ENCODE results near the gene ITGB6. TPM values are rescaled to one million over a fixed set of nuclear protein-coding genes. Genes with fewer than 3 reads are reported as not detected.

Gene ITGB6
- total and polyA plus RNA-seq, 10 of the 15 experiments (the other 5 are each of a cell fraction or from before 2014, with no cell fraction given): 0.04 TPM; not detected in 9

DNA sequence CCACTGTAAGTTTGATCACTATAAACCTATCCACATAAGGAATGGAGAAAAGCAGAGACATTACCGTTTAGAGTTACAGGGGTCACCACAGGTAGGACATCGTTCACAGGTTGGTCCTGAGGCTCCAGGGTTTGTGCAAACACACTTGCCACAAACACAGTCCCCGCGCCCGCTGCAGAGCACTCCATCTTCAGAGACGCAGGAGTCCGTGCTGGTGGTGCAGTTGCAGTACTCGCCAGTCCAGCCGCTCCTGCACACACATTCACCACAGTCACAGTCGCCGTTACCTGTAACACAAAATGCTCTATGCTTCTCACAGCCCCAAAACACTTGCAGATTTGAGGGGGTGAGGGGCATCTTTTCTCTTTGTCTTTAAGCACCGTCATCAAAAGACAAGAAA lies 73.8 kb downstream of the ITGB6 start (continued):
- TF ChIP-seq, protein P1, sequence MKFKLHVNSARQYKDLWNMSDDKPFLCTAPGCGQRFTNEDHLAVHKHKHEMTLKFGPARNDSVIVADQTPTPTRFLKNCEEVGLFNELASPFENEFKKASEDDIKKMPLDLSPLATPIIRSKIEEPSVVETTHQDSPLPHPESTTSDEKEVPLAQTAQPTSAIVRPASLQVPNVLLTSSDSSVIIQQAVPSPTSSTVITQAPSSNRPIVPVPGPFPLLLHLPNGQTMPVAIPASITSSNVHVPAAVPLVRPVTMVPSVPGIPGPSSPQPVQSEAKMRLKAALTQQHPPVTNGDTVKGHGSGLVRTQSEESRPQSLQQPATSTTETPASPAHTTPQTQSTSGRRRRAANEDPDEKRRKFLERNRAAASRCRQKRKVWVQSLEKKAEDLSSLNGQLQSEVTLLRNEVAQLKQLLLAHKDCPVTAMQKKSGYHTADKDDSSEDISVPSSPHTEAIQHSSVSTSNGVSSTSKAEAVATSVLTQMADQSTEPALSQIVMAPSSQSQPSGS (IDR thresholded peaks at IDR 0.05; ENCODE audit: low read length): no peak
- TF ChIP-seq IRF5 (IDR thresholded peaks at IDR 0.05; ENCODE audit: borderline replicate concordance) (no peak), KAT2A (conservative IDR thresholded peaks at IDR 0.05; ENCODE audit: control insufficient read depth, low read depth, low read length) (no peak), ASH2L (IDR thresholded peaks at IDR 0.05; ENCODE audit: borderline replicate concordance, low read depth) (no peak), ZNF274 (IDR thresholded peaks at IDR 0.05; ENCODE audit: insufficient read depth, insufficient read length) (no peak)
- TF ChIP-seq, protein P2, sequence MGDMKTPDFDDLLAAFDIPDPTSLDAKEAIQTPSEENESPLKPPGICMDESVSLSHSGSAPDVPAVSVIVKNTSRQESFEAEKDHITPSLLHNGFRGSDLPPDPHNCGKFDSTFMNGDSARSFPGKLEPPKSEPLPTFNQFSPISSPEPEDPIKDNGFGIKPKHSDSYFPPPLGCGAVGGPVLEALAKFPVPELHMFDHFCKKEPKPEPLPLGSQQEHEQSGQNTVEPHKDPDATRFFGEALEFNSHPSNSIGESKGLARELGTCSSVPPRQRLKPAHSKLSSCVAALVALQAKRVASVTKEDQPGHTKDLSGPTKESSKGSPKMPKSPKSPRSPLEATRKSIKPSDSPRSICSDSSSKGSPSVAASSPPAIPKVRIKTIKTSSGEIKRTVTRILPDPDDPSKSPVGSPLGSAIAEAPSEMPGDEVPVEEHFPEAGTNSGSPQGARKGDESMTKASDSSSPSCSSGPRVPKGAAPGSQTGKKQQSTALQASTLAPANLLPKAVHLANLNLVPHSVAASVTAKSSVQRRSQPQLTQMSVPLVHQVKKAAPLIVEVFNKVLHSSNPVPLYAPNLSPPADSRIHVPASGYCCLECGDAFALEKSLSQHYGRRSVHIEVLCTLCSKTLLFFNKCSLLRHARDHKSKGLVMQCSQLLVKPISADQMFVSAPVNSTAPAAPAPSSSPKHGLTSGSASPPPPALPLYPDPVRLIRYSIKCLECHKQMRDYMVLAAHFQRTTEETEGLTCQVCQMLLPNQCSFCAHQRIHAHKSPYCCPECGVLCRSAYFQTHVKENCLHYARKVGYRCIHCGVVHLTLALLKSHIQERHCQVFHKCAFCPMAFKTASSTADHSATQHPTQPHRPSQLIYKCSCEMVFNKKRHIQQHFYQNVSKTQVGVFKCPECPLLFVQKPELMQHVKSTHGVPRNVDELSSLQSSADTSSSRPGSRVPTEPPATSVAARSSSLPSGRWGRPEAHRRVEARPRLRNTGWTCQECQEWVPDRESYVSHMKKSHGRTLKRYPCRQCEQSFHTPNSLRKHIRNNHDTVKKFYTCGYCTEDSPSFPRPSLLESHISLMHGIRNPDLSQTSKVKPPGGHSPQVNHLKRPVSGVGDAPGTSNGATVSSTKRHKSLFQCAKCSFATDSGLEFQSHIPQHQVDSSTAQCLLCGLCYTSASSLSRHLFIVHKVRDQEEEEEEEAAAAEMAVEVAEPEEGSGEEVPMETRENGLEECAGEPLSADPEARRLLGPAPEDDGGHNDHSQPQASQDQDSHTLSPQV (IDR thresholded peaks at IDR 0.05): no peak
- TF ChIP-seq, protein P3, sequence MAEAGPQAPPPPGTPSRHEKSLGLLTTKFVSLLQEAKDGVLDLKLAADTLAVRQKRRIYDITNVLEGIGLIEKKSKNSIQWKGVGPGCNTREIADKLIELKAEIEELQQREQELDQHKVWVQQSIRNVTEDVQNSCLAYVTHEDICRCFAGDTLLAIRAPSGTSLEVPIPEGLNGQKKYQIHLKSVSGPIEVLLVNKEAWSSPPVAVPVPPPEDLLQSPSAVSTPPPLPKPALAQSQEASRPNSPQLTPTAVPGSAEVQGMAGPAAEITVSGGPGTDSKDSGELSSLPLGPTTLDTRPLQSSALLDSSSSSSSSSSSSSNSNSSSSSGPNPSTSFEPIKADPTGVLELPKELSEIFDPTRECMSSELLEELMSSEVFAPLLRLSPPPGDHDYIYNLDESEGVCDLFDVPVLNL (IDR thresholded peaks at IDR 0.05; ENCODE audit: low read depth, low read length): no peak

Measured in GM12878 (cell line).